OCI-LY7 (cell line): ENCODE data around the gene KCNMA1.

Experiments used
- EZH2phosphoT487 ChIP-seq: fragments of 200-600 bp; sonication (generic); IDR thresholded peaks from 2 replicates; pipeline ENCODE4 v1.6.1; 2018; ENCODE audit warnings: low read depth, borderline replicate concordance, mild to moderate bottlenecking, mixed run types, antibody characterized with exemption, low read length, moderate library complexity, mixed read lengths
- TF ChIP-seq, protein P1 (sequence below): fragments of 200-600 bp; sonication (generic); conservative IDR thresholded peaks from 2 replicates; pipeline ENCODE4 v1.5.1; 2014; ENCODE audit warnings: mild to moderate bottlenecking, antibody characterized with exemption, low read length, moderate library complexity, mixed read lengths

DNA sequence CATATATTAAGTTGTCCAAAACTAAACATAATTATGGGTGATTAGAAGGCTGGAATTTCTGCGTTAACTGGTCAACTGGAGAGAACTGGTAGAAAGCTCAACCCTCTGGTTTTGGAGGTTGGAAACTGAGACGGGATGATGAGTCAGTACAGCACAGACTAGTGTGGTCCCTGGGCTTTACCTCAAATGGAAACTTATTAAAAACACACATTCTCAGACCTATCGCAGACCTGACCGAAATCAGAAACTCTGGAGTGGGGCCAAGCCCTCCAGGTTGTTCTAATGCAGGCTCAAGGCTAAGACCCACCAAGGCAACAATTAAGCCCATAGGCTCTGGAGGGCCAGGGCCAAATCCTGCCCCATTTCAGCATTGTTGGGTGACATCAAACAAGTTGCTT, 136.9 kb downstream of the KCNMA1 start:
- TF ChIP-seq, protein P1, sequence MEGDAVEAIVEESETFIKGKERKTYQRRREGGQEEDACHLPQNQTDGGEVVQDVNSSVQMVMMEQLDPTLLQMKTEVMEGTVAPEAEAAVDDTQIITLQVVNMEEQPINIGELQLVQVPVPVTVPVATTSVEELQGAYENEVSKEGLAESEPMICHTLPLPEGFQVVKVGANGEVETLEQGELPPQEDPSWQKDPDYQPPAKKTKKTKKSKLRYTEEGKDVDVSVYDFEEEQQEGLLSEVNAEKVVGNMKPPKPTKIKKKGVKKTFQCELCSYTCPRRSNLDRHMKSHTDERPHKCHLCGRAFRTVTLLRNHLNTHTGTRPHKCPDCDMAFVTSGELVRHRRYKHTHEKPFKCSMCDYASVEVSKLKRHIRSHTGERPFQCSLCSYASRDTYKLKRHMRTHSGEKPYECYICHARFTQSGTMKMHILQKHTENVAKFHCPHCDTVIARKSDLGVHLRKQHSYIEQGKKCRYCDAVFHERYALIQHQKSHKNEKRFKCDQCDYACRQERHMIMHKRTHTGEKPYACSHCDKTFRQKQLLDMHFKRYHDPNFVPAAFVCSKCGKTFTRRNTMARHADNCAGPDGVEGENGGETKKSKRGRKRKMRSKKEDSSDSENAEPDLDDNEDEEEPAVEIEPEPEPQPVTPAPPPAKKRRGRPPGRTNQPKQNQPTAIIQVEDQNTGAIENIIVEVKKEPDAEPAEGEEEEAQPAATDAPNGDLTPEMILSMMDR: no peak
- TF ChIP-seq EZH2phosphoT487: no peak
